GM12874 (cell line): ENCODE data around the gene LUZP2.

Experiments
- CTCF ChIP-seq: IDR thresholded peaks from 2 replicates; pipeline ENCODE4 v1.5.1; 2011; ENCODE audit warnings: low read depth, mild to moderate bottlenecking, control low read depth, low read length, moderate library complexity; ENCODE audit not compliant: insufficient read depth

Gene LUZP2

DNA sequence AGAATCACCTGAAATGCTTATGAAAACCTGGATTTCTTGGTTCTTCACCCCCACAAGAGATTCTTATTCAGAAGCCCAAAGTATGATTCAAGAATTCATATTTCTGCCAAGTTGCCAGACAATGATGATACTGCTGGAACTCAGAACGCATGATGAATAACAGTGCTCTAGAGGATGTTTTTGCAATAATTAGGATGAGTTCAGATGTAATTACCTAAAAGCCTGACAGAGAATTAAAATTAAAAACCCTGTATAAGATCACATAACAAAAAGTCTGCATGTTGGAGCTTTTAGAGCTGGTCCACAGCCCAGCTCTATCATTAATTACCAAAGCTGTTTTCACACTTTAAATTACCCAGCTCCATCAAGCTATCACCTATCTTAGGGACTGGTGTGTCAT is 211.8 kb downstream of the LUZP2 start:
- TF ChIP-seq CTCF = no peak

GRCh38 chr11:24709928-24710565 is 213.2 kb downstream of the LUZP2 start:
- TF ChIP-seq CTCF = no peak

GRCh38 chr11:24714601-24715000 is 217.7 kb downstream of the LUZP2 start:
- TF ChIP-seq CTCF = no peak

GRCh38 chr11:24716403-24716802 is 219.6 kb downstream of the LUZP2 start:
- no peak for TF ChIP-seq CTCF

DNA sequence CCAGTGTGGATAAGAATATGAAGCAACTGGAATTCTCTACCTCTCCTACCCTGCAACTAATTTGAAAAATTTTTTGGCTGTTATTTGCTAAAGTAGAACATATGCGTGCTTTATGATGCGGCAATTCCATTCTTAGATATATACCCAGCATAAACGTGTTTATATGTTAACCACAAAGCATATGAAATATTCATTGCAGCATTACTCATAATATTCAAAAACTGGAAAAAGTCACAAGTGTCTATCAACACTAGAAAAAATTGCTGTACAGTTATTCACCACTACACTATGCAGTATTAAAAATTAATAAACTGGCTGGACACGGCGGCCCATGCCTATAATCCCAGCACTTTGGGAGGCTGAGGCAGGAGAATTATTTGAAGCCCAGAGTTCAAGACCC is 226.4 kb downstream of the LUZP2 start:
- no peak for TF ChIP-seq CTCF

GRCh38 chr11:24731554-24731953 is 234.7 kb downstream of the LUZP2 start:
- no peak for TF ChIP-seq CTCF

DNA sequence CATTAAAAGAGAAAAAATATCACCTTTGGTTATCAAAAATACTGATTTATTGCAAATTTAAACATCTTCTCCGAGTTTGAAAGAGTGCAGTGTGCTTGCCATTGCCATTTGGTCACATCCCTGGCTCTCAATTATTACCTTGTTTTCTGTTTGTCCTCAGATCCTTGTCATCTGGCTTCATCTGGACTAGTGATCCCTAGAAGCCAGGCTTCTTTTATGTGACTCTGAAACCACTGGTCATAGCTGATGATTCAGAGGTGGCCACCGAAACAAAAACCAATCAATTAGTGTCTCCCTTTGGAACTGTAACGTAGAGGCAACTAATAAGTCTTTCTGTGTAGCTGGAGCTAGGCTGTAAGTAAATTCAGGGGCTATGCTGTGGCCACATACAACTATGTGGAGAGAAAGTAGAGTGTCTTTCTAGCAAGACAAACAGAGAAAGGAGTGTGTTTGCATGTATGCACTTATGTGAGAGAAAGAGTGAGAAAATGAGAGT is 237.9 kb downstream of the LUZP2 start:
- no peak for TF ChIP-seq CTCF

- TF ChIP-seq CTCF = no peak
Measured at GRCh38 chr11:24738972-24739371, 242.1 kb downstream of the LUZP2 start.
